GM06990 (cell line): ENCODE results near the gene PHF12.

Experiments
- DNase-seq: peaks from one replicate; pipeline ENCODE4 v3.0.0-alpha.2; 2011; ENCODE audit not compliant: insufficient read length; ENCODE audit errors: extremely low read depth
- H3K27me3 ChIP-seq: replicated peaks from 2 replicates; pipeline ENCODE4 v1.6.0; 2011; ENCODE audit warnings: low read length; ENCODE audit not compliant: control insufficient read depth, insufficient read depth
- H3K36me3 ChIP-seq: 2 replicates; pipeline ENCODE4 v1.5.1; 2011; ENCODE audit warnings: low read length; ENCODE audit not compliant: control insufficient read depth, insufficient read depth
- H3K4me3 ChIP-seq: replicated peaks from 2 replicates; pipeline ENCODE4 v1.5.1; 2011; ENCODE audit warnings: low read depth, mild to moderate bottlenecking, control low read depth, low read length
- TF ChIP-seq, protein P1 (sequence below): IDR thresholded peaks from 2 replicates; pipeline ENCODE4 v1.5.1; 2011; ENCODE audit warnings: low read length, control low read depth, mild to moderate bottlenecking, inconsistent platforms; ENCODE audit not compliant: insufficient read depth, poor library complexity, severe bottlenecking

PHF12 gene

GRCh38 chr17:28857905-28858800 is 93.2 kb downstream of the PHF12 start:
- Histone ChIP-seq H3K36me3 (peaks cover 13% of the 10 kb centered on the region), H3K27me3 (no peaks in the 10 kb centered on the region), H3K4me3 (no peak overlapping the region)
- TF ChIP-seq, protein P1, sequence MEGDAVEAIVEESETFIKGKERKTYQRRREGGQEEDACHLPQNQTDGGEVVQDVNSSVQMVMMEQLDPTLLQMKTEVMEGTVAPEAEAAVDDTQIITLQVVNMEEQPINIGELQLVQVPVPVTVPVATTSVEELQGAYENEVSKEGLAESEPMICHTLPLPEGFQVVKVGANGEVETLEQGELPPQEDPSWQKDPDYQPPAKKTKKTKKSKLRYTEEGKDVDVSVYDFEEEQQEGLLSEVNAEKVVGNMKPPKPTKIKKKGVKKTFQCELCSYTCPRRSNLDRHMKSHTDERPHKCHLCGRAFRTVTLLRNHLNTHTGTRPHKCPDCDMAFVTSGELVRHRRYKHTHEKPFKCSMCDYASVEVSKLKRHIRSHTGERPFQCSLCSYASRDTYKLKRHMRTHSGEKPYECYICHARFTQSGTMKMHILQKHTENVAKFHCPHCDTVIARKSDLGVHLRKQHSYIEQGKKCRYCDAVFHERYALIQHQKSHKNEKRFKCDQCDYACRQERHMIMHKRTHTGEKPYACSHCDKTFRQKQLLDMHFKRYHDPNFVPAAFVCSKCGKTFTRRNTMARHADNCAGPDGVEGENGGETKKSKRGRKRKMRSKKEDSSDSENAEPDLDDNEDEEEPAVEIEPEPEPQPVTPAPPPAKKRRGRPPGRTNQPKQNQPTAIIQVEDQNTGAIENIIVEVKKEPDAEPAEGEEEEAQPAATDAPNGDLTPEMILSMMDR = no peak
- no peak for DNase-seq

DNA sequence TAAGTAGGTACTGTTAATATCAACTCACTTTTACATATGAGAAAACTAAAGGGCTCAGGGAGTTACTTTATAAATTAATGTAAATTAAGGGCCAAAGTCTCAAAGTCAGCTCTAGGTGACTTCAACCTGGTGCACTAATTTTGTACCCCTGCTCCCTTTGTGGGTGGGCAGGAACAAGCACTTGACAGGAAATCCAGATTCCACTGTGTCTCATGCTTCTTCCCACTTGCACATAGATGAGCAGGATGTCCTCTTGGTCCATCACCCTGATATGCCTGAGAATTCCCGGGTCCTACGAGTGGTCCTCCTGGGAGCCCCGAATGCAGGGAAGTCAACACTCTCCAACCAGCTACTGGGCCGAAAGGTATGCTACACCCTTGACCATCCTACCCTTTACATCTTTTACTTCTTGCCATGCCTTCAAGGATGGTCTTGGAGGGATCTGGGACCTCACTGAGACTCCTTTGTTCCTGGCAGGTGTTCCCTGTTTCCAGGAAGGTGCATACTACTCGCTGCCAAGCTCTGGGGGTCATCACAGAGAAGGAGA is 95.2 kb downstream of the PHF12 start:
- TF ChIP-seq, protein P1 = no peak
- DNase-seq = no peak
- H3K27me3 ChIP-seq = no peaks in the 10 kb centered on the region
- H3K36me3 ChIP-seq = peaks cover 13% of the 10 kb centered on the region
- no peak overlapping the region for H3K4me3 ChIP-seq

DNA sequence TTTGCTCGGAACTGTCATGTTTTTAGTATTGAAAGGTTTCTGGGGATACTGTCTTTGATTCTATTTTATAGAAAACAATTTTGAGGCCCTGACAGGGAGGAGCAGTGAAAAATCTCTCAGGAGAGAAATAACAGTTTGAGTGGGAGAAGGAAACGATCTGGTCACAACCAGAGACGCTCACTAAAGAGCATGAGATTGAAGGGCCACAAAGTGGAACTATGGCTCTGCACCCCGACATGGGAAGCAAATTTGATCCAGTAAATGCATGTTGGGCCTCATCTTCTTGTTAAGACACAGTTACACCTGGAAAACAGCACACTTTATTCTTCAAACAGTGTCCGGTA is 96.0 kb downstream of the PHF12 start:
- no peaks in the 10 kb centered on the region for H3K27me3 ChIP-seq
- H3K4me3 ChIP-seq = peak overlapping the region; percentile 85
- peaks cover 10% of the 10 kb centered on the region for H3K36me3 ChIP-seq
- TF ChIP-seq, protein P1 = no peak
- no peak for DNase-seq
